Heart right ventricle (tissue), 16 donors: Measurements from ENCODE around the gene UQCR11. TPM values are rescaled to one million over a fixed set of nuclear protein-coding genes. Genes with fewer than 3 reads are reported as not detected.
"Not testable (repeated sequence)": the region's sequence is repeated elsewhere in the genome, so short reads cannot be mapped to it uniquely, and the experiment has no call there.

Experiments
- ATAC-seq, 8 donors: fragments of 200-7000 bp; cut with Tn5 transposase; one replicate each; pipeline ENCODE4 v1.9.1; 2020; ENCODE audit warnings: mild to moderate bottlenecking in 8 of 8, moderate library complexity in 8 of 8, moderate number of reproducible peaks in 1 of 8
- DNase-seq, 2 donors: peaks; one replicate each; pipeline ENCODE4 v3.0.0-alpha.2; 2020
- H3K27ac ChIP-seq, 10 donors: fragments of 200-600 bp; sonication (generic) in 2 of 10; one replicate each; pipeline versions ENCODE4 v1.5.0 to v1.8.0; 2020 to 2022; ENCODE audit warnings: mild to moderate bottlenecking in 3 of 10
- H3K27me3 ChIP-seq, 7 donors: fragments of 200-600 bp; one replicate each; pipeline ENCODE4 v1.8.0; 2021 to 2022; ENCODE audit warnings: mild to moderate bottlenecking in 2 of 7
- H3K36me3 ChIP-seq, 9 donors: fragments of 200-600 bp; sonication (generic) in 1 of 9; one replicate each; pipeline versions ENCODE4 v1.5.0 to v1.8.0; 2020 to 2022; ENCODE audit warnings: mild to moderate bottlenecking in 2 of 9
- H3K4me1 ChIP-seq, 9 donors: fragments of 200-600 bp; sonication (generic) in 1 of 9; one replicate each; pipeline versions ENCODE4 v1.5.0 to v1.8.0; 2020 to 2022; ENCODE audit warnings: mild to moderate bottlenecking in 4 of 9
- H3K4me3 ChIP-seq, 10 donors: fragments of 200-600 bp; sonication (generic) in 2 of 10; one replicate each; pipeline versions ENCODE4 v1.5.0 to v1.8.0; 2020 to 2022; ENCODE audit warnings: mild to moderate bottlenecking in 7 of 10, moderate library complexity in 2 of 10
- H3K9me3 ChIP-seq, 11 donors: fragments of 200-600 bp in 10 of 11; sonication (generic) in 2 of 11; one replicate each; pipeline versions ENCODE4 v1.5.0 to v1.8.0; 2013 to 2022; ENCODE audit warnings: mild to moderate bottlenecking in 2 of 11, control low read depth in 1 of 11, moderate library complexity in 1 of 11
- CTCF ChIP-seq, 9 donors: fragments of 200-600 bp; sonication (generic) in 2 of 9; IDR thresholded peaks; one replicate each; pipeline versions ENCODE4 v1.5.0 to v1.8.0; 2021 to 2022; ENCODE audit warnings: antibody characterized with exemption in 9 of 9, mild to moderate bottlenecking in 5 of 9, moderate library complexity in 1 of 9
- WGBS, 2 donors: extraction: QIAGEN DNeasy Blood & Tissue Kit; methylation state at CpG; one replicate each; pipeline ENCODE4 v1.1.7; 2013; ENCODE audit warnings: inconsistent platforms in 1 of 2; 5-methylcytosine and 5-hydroxymethylcytosine counted together
- intact Hi-C, 10 donors: fragments of 100-400 bp; cut with DNase I; formaldehyde crosslinking; loops; one replicate each; pipeline versions ENCODE4 v1.11.1 to v1.14.2; 2022
- polyA plus RNA-seq, 2 donors: library from polyadenylated mRNA; stranded (reverse); fragments of 200-250 nt; gene quantifications; one replicate each; pipeline ENCODE4 v1.2.3, GENCODE V29; 2013
- total RNA-seq, 10 donors: library from RNA; stranded (reverse); fragmentation: NEBNext Ultra II Directional in 3 of 10; extraction: Animal tissue kit (Norgen Biotek cat#: 25700) in 3 of 10; gene quantifications; one replicate each; pipeline versions ENCODE4 v1.2.1 to v1.2.4, GENCODE V29; 2021 to 2023
- donor health status: Arrhythmogenic right ventricular cardiomyopathy.
- donor health status: ischemic (EF 13 %, LVEDD 7.1; RV severe dilation, severe dysfunction).
- donor health status: healthy with polysubstance abuse.
- donor health status: DM: no; HTN: yes; CAD: no.
- donor health status: DM: no; HTN: no; CAD: no.
- donor health status: ischemic (EF 25% LVEDD 6.9; RV normal size, moderate dysfunction).
- donor health status: ischemic (EF 25% LVEDD 5.7; RV mildly dilated, moderate dysfunction).
- donor health status: healthy.
- donor health status: DM: yes; HTN: yes; CAD: no.
- donor health status: Ischemic cardiomyopathy.
- donor health status: ischemic (EF 35%, LVEDD 5.7; RV mildly dilated, moderate dysfunction).
- donor health status: nonischemic (EF 11% LVEDD 7.7; RV severe dilation, severe dysfunction).
- donor health status: DM: yes; HTN: yes; CAD: no.
- donor health status: PGD.
- donor health status: ischemic (EF 29% LVEDD 5.4; RV normal size, mild dysfunction).
- donor health status: nonischemic (EF 23%, LVEDD 6.1; RV moderate dilation, normal function).

UQCR11 gene
- total and polyA plus RNA-seq, 12 donors = 141 to 1,132 (median 792) TPM

GRCh38 chr19:1644070-1644469 is 38.8 kb upstream of the UQCR11 start:
- peaks cover 0 to 95% (median 6%) of the 10 kb centered on the region in 9 donors for H3K36me3 ChIP-seq
- H3K4me1 ChIP-seq = peaks cover 0 to 4% (median 0%) of the 10 kb centered on the region in 9 donors
- no peak for TF ChIP-seq CTCF (IDR thresholded peaks at IDR 0.05)
- no peaks in the 10 kb centered on the region for H3K27me3 ChIP-seq
- ATAC-seq (no peak), DNase-seq (no peak)
- no peak overlapping the region for H3K27ac ChIP-seq
- no peaks in the 10 kb centered on the region for H3K9me3 ChIP-seq
- intact Hi-C loops = no loop called here
- 92 to 96% methylated on average over 16 of the region's 16 CpGs for WGBS, 2 donors
- H3K4me3 ChIP-seq = no peak overlapping the region

GRCh38 chr19:1640893-1641448 is 35.7 kb upstream of the UQCR11 start:
- 90 to 94% methylated on average over 10 of the region's 10 CpGs for WGBS, 2 donors
- H3K4me3 ChIP-seq, H3K4me1 ChIP-seq, H3K9me3 ChIP-seq, H3K27ac ChIP-seq, H3K27me3 ChIP-seq, DNase-seq, intact Hi-C loops, ATAC-seq: not testable (repeated sequence)
- peaks cover 0 to 95% (median 2%) of the 10 kb centered on the region in 9 donors for H3K36me3 ChIP-seq

- no peak for DNase-seq
- Histone ChIP-seq H3K9me3 (peaks cover 0 to 8% (median 0%) of the 10 kb centered on the region in 11 donors), H3K27me3 (no peaks in the 10 kb centered on the region), H3K27ac (no peak overlapping the region), H3K4me3 (no peak overlapping the region), H3K4me1 (peaks cover 0 to 4% (median 0%) of the 10 kb centered on the region in 9 donors), H3K36me3 (peaks cover 0 to 77% (median 13%) of the 10 kb centered on the region in 9 donors)
- WGBS, 2 donors = 95 to 97% methylated on average over 34 of the region's 34 CpGs
- ATAC-seq = no peak
- TF ChIP-seq CTCF (IDR thresholded peaks at IDR 0.05) = no peak
- intact Hi-C loops = no loop called here
These were observed 31.3 kb upstream of the UQCR11 start for GRCh38 chr19:1636325-1637236.

- no peak overlapping the region for H3K4me3 ChIP-seq
- peaks cover 0 to 4% (median 0%) of the 10 kb centered on the region in 9 donors for H3K4me1 ChIP-seq
- 97 to 99% methylated on average over 5 of the region's 5 CpGs for WGBS, 2 donors
- DNase-seq = no peak
- no peak for ATAC-seq
- intact Hi-C loops = no loop called here
- no peak for TF ChIP-seq CTCF (IDR thresholded peaks at IDR 0.05)
- peaks cover 0 to 76% (median 14%) of the 10 kb centered on the region in 9 donors for H3K36me3 ChIP-seq
- no peak overlapping the region for H3K27ac ChIP-seq
- no peaks in the 10 kb centered on the region for H3K27me3 ChIP-seq
- H3K9me3 ChIP-seq = peaks cover 0 to 8% (median 0%) of the 10 kb centered on the region in 11 donors
These were observed 29.6 kb upstream of the UQCR11 start for GRCh38 chr19:1634938-1635243.
